PC-3 (cell line): ENCODE data around the gene PPP1R3C.

Experiments
- EZH2 ChIP-seq: fragments of 300-600 bp; sonication (generic); IDR thresholded peaks from one replicate; pipeline ENCODE4 v1.6.1; 2017; ENCODE audit warnings: antibody characterized with exemption, mild to moderate bottlenecking, low read length; ENCODE audit not compliant: unreplicated experiment
- EZH2phosphoT487 ChIP-seq: fragments of 300-600 bp; sonication (generic); IDR thresholded peaks from 2 replicates; pipeline ENCODE4 v1.6.1; 2018; ENCODE audit warnings: mild to moderate bottlenecking, antibody characterized with exemption, low read length, borderline replicate concordance
- TF ChIP-seq, protein P1 (sequence below): fragments of 300-600 bp; sonication (generic); conservative IDR thresholded peaks from 2 replicates; pipeline ENCODE4 v1.5.1; 2017; ENCODE audit warnings: antibody characterized with exemption, low read depth, mild to moderate bottlenecking, low read length

DNA sequence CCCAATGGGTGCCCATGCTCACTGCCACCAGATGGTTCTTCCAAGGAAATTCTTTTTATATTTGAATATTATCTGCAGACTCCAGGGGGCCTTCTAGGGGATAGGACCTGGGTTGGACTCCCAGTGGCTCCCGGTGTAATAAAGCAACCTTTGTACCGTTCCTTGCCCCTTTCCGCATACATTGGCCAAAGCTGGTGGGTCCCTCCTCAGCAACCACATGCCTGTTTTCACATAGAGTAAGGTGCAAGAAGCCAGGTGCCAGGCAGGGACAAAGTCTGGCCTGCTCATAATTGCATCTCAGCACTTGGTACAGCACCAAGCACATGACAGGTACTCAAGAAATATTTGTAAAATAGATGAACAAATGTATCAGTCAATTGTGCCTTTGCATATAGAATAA lies 46.4 kb upstream of the PPP1R3C start:
- no peak for TF ChIP-seq EZH2
- TF ChIP-seq, protein P1, sequence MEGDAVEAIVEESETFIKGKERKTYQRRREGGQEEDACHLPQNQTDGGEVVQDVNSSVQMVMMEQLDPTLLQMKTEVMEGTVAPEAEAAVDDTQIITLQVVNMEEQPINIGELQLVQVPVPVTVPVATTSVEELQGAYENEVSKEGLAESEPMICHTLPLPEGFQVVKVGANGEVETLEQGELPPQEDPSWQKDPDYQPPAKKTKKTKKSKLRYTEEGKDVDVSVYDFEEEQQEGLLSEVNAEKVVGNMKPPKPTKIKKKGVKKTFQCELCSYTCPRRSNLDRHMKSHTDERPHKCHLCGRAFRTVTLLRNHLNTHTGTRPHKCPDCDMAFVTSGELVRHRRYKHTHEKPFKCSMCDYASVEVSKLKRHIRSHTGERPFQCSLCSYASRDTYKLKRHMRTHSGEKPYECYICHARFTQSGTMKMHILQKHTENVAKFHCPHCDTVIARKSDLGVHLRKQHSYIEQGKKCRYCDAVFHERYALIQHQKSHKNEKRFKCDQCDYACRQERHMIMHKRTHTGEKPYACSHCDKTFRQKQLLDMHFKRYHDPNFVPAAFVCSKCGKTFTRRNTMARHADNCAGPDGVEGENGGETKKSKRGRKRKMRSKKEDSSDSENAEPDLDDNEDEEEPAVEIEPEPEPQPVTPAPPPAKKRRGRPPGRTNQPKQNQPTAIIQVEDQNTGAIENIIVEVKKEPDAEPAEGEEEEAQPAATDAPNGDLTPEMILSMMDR = no peak
- TF ChIP-seq EZH2phosphoT487 = no peak
